ENCODE measurements around the gene PWWP2B.

The PWWP2B gene

DNA sequence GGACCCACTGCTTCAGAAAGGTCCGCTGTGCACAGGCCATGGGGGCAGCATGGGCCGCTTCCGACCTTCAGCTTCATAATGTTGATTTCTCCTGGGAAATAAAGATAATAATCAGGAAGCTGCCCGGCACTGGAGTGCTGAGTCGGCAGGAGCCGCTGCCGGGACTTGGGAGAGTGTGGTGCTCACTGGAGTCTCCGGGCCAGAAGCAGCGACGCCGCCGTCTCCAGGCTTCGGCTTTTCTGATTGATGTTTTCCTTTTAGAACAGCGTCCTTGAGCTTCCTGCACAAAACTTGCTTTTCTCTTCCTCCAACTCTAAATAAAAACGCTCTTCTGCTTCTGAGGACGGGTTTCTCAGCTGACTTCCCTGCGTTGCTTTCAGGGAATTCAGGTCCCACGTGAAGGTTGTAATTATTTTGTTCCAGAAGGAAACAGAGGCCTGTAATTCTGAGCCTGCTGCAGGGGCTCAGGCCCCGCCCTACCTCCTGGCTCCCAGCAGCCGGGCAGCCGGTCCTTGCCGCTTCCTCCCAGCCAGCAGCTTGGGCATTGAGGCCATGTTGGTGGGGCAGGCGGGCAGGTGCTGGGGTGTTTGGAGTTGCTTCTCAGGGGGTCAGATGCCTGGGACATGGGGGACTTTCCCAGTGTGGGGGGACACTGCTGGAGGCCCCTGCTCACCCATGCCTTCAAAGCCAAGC, 14.7 kb downstream of the PWWP2B start:
- TF ChIP-seq, protein P1, sequence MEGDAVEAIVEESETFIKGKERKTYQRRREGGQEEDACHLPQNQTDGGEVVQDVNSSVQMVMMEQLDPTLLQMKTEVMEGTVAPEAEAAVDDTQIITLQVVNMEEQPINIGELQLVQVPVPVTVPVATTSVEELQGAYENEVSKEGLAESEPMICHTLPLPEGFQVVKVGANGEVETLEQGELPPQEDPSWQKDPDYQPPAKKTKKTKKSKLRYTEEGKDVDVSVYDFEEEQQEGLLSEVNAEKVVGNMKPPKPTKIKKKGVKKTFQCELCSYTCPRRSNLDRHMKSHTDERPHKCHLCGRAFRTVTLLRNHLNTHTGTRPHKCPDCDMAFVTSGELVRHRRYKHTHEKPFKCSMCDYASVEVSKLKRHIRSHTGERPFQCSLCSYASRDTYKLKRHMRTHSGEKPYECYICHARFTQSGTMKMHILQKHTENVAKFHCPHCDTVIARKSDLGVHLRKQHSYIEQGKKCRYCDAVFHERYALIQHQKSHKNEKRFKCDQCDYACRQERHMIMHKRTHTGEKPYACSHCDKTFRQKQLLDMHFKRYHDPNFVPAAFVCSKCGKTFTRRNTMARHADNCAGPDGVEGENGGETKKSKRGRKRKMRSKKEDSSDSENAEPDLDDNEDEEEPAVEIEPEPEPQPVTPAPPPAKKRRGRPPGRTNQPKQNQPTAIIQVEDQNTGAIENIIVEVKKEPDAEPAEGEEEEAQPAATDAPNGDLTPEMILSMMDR (IDR thresholded peaks at IDR 0.05), result no peak
- H3K4me3 Mint-ChIP-seq, result peak overlapping the region; percentile 56
- H3K9me3 Mint-ChIP-seq, result no peaks in the 10 kb centered on the region
- peaks cover 8% of the 10 kb centered on the region for H3K27me3 Mint-ChIP-seq (ENCODE audit: low read depth, poor library complexity)
- DNase-seq, result no peak
- peaks cover 6% of the 10 kb centered on the region for H3K36me3 Mint-ChIP-seq (ENCODE audit: low read depth)
- peaks cover 71% of the 10 kb centered on the region for H3K4me1 Mint-ChIP-seq
- H3K27ac Mint-ChIP-seq, result peak overlapping the region; percentile 97

DNA sequence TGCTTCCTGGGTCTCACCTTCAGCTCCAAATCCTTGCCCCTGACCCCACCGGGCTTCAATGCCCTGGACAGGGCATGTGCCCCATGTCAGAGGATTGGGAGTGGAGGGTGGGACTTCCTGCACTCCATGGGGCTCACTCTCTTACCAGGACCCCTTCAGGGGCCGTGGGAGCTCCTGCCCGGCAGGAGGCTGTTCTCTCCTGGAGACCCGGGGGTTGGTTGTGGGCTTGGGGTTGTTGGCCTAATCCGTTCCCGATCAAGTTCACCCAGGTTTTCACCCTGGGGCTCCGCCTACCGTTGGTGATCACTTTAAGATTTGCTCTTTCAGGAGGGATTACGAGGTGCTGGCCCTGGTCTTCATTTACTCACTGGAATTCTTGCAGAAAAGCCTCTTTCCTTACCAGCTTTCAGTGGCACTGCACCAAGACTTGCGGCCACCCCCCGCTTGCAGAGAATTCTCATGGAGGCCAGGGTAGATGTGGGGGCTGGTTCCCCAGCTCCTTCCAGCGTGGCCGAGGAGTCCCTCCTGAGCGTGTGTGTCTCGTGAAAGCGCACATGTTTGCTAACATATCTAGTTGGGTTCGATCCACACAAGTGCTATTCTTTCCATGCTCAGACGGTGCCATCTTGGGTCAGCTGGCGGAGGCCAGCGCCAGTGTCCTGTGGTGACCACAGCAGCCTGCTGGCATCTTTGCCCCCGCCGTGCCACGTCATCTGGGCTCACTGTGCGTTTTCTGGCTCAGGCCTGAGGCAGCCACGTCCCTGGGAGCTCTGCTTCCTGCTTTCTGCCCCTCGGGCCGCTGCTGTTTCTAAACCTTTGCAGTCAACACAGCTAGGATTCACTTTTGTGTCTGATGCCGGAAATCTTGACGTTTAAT, 15.6 kb downstream of the PWWP2B start:
- TF ChIP-seq, protein P1 (IDR thresholded peaks at IDR 0.05), result no peak
- Mint-ChIP-seq H3K27ac (no peak overlapping the region), H3K27me3 (ENCODE audit: low read depth, poor library complexity) (peaks cover 8% of the 10 kb centered on the region), H3K4me1 (peaks cover 69% of the 10 kb centered on the region), H3K9me3 (no peaks in the 10 kb centered on the region), H3K4me3 (no peak overlapping the region), H3K36me3 (ENCODE audit: low read depth) (peaks cover 6% of the 10 kb centered on the region)
- no peak for DNase-seq

DNA sequence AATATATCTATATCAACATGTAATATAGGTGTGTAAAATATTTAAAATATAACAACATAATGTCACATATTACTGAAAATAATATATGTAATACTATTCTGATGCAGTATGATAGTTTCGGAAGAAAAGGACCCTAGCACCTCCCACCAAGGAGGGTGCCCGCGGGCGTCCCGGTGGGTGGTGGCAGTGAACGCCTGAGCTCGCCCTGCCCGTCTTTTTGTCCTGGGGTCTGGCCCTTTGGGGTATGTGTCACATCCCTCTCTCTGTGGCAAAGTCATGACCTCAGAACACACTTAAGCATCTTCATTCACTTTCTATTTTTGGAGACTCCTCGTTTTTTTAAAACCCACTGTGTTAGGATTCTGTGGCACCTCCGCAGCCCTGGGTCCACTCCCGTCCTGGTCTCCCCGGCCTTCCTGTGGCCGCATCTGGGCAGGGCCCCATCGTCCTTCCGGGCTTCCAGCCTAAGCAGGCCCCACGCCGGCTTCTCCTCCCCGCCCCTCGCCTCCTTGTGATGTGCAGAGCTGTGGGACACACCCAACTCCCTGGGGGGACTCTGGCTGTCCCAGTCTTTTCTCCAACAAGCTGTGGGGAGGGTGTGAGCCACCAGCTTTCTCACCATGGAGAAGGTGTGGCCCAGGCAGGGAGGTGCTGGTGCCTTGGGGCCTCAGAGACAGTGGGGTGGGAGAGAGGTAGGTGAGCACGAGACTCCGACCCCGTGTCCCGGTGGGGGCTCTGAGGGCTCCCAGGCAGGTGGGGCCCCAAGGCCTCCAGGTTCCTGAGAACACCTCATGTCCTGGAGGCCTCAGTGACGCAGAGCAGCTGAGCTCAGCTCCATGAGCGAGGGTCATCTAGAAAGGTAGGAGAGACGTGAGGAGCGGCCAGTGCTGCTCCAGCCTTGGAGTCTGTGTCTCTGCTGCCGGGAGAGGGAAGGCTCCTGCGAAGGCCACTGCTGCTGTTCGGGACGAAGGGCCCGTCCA, 16.5 kb downstream of the PWWP2B start:
- Mint-ChIP-seq H3K27me3 (ENCODE audit: low read depth, poor library complexity) (peaks cover 8% of the 10 kb centered on the region), H3K27ac (peak overlapping the region; percentile 47), H3K9me3 (no peaks in the 10 kb centered on the region), H3K4me3 (peak overlapping the region; percentile 21), H3K4me1 (peaks cover 67% of the 10 kb centered on the region), H3K36me3 (ENCODE audit: low read depth) (peaks cover 6% of the 10 kb centered on the region)
- TF ChIP-seq, protein P1 (IDR thresholded peaks at IDR 0.05), result no peak
- DNase-seq, result no peak

DNA sequence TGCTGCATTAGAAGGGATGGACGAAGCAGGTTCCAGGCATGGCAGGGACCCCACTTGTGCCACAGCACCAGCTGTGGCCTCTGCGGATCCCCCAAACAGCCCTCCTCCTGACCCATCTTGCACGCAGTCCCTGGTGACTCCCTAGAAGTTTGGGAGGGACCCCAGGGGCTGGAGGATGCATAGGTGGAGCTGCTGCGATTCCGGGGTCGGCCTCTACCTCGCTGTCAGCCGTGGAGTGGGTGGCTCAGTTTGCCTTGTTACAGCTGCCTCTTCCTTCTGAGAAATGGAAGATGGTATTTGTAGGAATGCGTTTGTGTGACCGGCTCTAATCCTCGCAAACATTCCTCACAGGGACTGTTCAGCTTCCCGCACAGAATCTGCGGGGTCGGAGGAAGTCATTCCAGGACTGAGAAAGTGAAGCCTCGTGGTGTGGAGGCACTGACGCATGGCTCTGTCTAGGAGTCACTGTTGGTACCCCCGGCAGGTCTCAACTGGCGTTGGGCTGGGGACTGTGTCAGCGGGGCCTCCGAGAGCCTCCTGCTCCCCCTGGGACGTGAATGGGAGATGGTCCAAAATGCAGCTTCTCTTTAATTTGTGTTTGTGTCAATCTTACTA, 17.5 kb downstream of the PWWP2B start:
- peaks cover 74% of the 10 kb centered on the region for H3K4me1 Mint-ChIP-seq
- H3K9me3 Mint-ChIP-seq, result no peaks in the 10 kb centered on the region
- H3K4me3 Mint-ChIP-seq, result peak overlapping the region; percentile 21
- H3K27me3 Mint-ChIP-seq (ENCODE audit: low read depth, poor library complexity), result peaks cover 8% of the 10 kb centered on the region
- TF ChIP-seq, protein P1 (IDR thresholded peaks at IDR 0.05), result no peak
- H3K27ac Mint-ChIP-seq, result peak overlapping the region; percentile 47
- DNase-seq, result no peak
- H3K36me3 Mint-ChIP-seq (ENCODE audit: low read depth), result peaks cover 6% of the 10 kb centered on the region

DNA sequence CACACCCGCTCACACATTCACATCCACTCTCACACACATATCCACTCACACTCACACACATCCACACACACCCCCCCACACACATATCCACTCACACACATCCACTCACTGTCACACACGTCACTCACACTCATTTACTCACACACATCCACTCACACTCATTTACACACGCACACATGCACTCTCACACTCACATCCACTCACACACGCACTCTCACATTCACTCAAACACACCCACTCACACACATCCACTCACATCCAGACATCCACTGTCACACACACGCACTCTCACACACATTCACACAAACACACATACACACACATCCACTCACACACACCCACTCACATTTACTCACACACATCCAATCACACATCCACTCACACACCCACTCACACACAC, 18.3 kb downstream of the PWWP2B start:
- TF ChIP-seq, protein P1 (IDR thresholded peaks at IDR 0.05), result no peak
- Mint-ChIP-seq H3K4me1 (peaks cover 69% of the 10 kb centered on the region), H3K4me3 (peak overlapping the region; percentile 14), H3K27ac (peak overlapping the region; percentile 2), H3K27me3 (ENCODE audit: low read depth, poor library complexity) (peaks cover 8% of the 10 kb centered on the region), H3K36me3 (ENCODE audit: low read depth) (peaks cover 6% of the 10 kb centered on the region), H3K9me3 (no peaks in the 10 kb centered on the region)
- no peak for DNase-seq

Data from nephron progenitor cell (in vitro differentiated cells).